OCI-LY7 (cell line): ENCODE data around the gene CCT6B. TPM values are rescaled to one million over a fixed set of nuclear protein-coding genes. Genes with fewer than 3 reads are reported as not detected.

Experiments
- BruUV-seq: library from RNA; stranded (reverse); fragments of 400-500 nt; replicated peaks from 2 replicates; lab custom pipeline; 2021; lab: Mats Ljungman, UMichigan
- CTCF ChIA-PET: fragments of 300-600 bp; sonication (Branson Sonifier 250); formaldehyde crosslinking; loops from one replicate; lab custom pipeline; 2022; ENCODE audit warnings: antibody characterized with exemption; ENCODE audit not compliant: unreplicated experiment; lab: Charles Lee
- POLR2A ChIA-PET: fragments of 300-600 bp; sonication (Branson Sonifier 250); formaldehyde crosslinking; loops from one replicate; lab custom pipeline; 2022; ENCODE audit warnings: antibody characterized with exemption; lab: Charles Lee
- DNase-seq: peaks from one replicate; pipeline ENCODE4 v3.0.0-alpha.2; 2015; ENCODE audit warnings: low spot score
- H2AFZ ChIP-seq: fragments of 200-600 bp; sonication (generic), shearing (Covaris generic); 2 replicates; pipeline ENCODE4 v1.6.1; 2014; ENCODE audit warnings: mild to moderate bottlenecking, antibody characterized with exemption, low read length, moderate library complexity
- H3K27ac ChIP-seq: fragments of 200-600 bp; sonication (generic); 2 replicates; pipeline ENCODE4 v1.5.1; 2014; ENCODE audit warnings: mixed run types, low read depth, mild to moderate bottlenecking, moderate library complexity, low read length, inconsistent platforms; ENCODE audit not compliant: poor library complexity, severe bottlenecking
- H3K36me3 ChIP-seq: fragments of 200-600 bp; sonication (generic); 2 replicates; pipeline ENCODE4 v1.6.1; 2014; ENCODE audit warnings: mild to moderate bottlenecking, antibody characterized with exemption, low read length, moderate library complexity, mixed read lengths; ENCODE audit not compliant: insufficient read depth
- H3K4me1 ChIP-seq: fragments of 200-600 bp; sonication (generic); 2 replicates; pipeline ENCODE4 v1.5.1; 2014; ENCODE audit warnings: mild to moderate bottlenecking, low read length; ENCODE audit not compliant: insufficient read depth, poor library complexity, severe bottlenecking
- H3K4me2 ChIP-seq: fragments of 200-600 bp; sonication (generic); 2 replicates; pipeline ENCODE4 v1.6.1; 2014; ENCODE audit warnings: mild to moderate bottlenecking, low read length
- H3K4me3 ChIP-seq: fragments of 200-600 bp; sonication (generic); 2 replicates; pipeline ENCODE4 v1.5.1; 2014; ENCODE audit warnings: mild to moderate bottlenecking, low read depth, low read length; ENCODE audit not compliant: poor library complexity, severe bottlenecking
- H3K79me2 ChIP-seq: fragments of 200-600 bp; sonication (generic); 2 replicates; pipeline ENCODE4 v1.6.1; 2016; ENCODE audit warnings: low read depth, mild to moderate bottlenecking, low read length, moderate library complexity, mixed read lengths; ENCODE audit not compliant: insufficient read depth
- H3K9me2 ChIP-seq: fragments of 200-600 bp; sonication (generic); 2 replicates; pipeline ENCODE4 v1.6.1; 2016; ENCODE audit warnings: mild to moderate bottlenecking, low read length, mixed read lengths; ENCODE audit not compliant: insufficient read depth
- H3K9me3 ChIP-seq: fragments of 200-600 bp; sonication (generic); 2 replicates; pipeline ENCODE4 v1.6.1; 2014; ENCODE audit warnings: mild to moderate bottlenecking, mixed run types, low read length, mixed read lengths
- H4K20me1 ChIP-seq: fragments of 200-600 bp; sonication (generic); 2 replicates; pipeline ENCODE4 v1.6.1; 2014; ENCODE audit warnings: mild to moderate bottlenecking, antibody characterized with exemption, low read length, moderate library complexity, mixed read lengths; ENCODE audit not compliant: insufficient read depth
- EZH2phosphoT487 ChIP-seq: fragments of 200-600 bp; sonication (generic); IDR thresholded peaks from 2 replicates; pipeline ENCODE4 v1.6.1; 2018; ENCODE audit warnings: low read depth, borderline replicate concordance, mild to moderate bottlenecking, mixed run types, antibody characterized with exemption, low read length, moderate library complexity, mixed read lengths
- intact Hi-C: fragments of 100-400 bp; cut with micrococcal nuclease; formaldehyde crosslinking; loops from one replicate; pipeline ENCODE4 v1.10.0; 2022; ENCODE audit not compliant: unreplicated experiment
- total RNA-seq, 2 experiments: library from RNA; depleted of rRNA in 1 of 2; stranded (reverse); fragments of >200 nt in 1 of 2; shearing (Covaris generic) in 1 of 2; gene quantifications; 2 replicates each; pipeline ENCODE4 v1.2.3, GENCODE V29; 2014 to 2022
- TF ChIP-seq, protein P1 (sequence below): fragments of 200-600 bp; sonication (generic); conservative IDR thresholded peaks from 2 replicates; pipeline ENCODE4 v1.5.1; 2014; ENCODE audit warnings: mild to moderate bottlenecking, antibody characterized with exemption, low read length, moderate library complexity, mixed read lengths

Gene CCT6B
- total RNA-seq, 2 experiments from 2014 or later, result 1.9 to 2.6 TPM

DNA sequence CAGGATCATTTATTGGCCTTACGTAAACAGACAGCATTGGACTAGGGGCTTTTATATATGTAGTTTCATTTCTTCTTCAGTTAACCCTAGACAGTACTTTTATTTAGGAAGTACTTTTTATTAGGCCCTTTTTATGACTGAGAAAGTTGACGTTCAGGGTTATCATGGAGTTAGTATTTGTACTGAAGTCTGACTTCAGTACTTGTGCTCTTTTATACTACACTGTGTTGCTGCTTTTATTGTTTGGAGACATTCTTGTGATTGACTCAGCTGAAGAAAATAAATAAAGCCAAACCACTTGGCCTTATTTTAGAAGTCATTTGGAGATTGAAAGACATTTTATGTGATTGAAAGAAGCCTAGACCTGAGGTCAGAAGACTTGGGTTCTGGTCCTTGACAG is 26.0 kb upstream of the CCT6B start:
- intact Hi-C loops, result no loop called here
- ChIA-PET CTCF (no interaction called here), POLR2A (no interaction called here)
- Histone ChIP-seq H3K9me3 (no peaks in the 10 kb centered on the region), H3K4me3 (no peak overlapping the region), H3K79me2 (peaks cover 13% of the 10 kb centered on the region; the same call in 1 of the 2 replicates), H4K20me1 (no peaks in the 10 kb centered on the region), H3K27ac (no peak overlapping the region), H3K9me2 (no peaks in the 10 kb centered on the region), H3K4me2 (no peak overlapping the region), H2AFZ (no peak overlapping the region), H3K4me1 (peaks cover 4% of the 10 kb centered on the region), H3K36me3 (peaks cover 92% of the 10 kb centered on the region)
- TF ChIP-seq EZH2phosphoT487, result no peak
- TF ChIP-seq, protein P1, sequence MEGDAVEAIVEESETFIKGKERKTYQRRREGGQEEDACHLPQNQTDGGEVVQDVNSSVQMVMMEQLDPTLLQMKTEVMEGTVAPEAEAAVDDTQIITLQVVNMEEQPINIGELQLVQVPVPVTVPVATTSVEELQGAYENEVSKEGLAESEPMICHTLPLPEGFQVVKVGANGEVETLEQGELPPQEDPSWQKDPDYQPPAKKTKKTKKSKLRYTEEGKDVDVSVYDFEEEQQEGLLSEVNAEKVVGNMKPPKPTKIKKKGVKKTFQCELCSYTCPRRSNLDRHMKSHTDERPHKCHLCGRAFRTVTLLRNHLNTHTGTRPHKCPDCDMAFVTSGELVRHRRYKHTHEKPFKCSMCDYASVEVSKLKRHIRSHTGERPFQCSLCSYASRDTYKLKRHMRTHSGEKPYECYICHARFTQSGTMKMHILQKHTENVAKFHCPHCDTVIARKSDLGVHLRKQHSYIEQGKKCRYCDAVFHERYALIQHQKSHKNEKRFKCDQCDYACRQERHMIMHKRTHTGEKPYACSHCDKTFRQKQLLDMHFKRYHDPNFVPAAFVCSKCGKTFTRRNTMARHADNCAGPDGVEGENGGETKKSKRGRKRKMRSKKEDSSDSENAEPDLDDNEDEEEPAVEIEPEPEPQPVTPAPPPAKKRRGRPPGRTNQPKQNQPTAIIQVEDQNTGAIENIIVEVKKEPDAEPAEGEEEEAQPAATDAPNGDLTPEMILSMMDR, result no peak
- no peak for DNase-seq
- BruUV-seq, result no TSS peak

DNA sequence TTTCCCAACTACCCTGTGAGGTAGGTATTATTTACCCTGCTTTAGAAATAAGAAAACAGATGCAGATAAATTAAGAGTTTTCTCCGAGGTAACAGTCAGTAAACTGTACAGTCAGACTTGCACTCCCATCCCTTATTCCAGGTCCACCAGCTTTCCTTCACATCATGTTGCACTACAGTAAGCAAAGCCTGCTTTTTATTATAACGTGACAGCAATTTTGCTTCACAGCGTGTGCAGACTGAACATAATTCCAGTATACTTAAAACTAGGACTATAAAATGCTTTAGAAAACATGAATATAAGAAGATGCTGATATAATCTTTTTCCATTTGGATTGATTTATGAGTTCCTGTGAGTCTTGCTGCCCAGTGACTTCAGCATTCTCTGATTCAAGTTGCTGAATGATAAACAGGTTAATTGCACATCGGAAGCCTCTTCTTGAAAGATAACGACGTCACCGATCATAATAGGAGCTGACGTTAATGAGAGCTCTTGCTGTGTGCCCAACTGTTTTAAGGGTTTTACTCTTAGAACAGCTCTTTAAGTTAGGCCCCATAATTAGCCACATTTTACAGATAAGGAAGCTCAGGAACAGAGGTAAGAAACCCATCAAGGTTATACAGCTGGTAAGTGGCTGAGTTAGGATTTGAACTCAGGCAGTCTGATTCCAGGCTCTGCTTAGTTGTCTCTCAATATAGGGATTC is 20.4 kb upstream of the CCT6B start:
- H3K9me3 ChIP-seq, result no peaks in the 10 kb centered on the region
- peak overlapping the region; percentile 86; the same call in 1 of the 2 replicates for H2AFZ ChIP-seq
- H3K36me3 ChIP-seq, result peaks cover 39% of the 10 kb centered on the region
- peaks cover 25% of the 10 kb centered on the region; the same call in 1 of the 2 replicates for H3K79me2 ChIP-seq
- no peak for TF ChIP-seq EZH2phosphoT487
- TF ChIP-seq, protein P1, result no peak
- CTCF ChIA-PET, result interaction anchor here (1.4 kb wide), 1 partner anchor 9 kb away, joined by 4 read pairs; no protein-coding TSS in a partner anchor
- peaks cover 16% of the 10 kb centered on the region for H3K4me1 ChIP-seq
- POLR2A ChIA-PET, result interaction anchor here (0.9 to 1.7 kb wide), 3 partner anchors 9 to 138 kb away, joined by 3 to 7 read pairs (median 3); partner anchors contain the start of gene RAD51D
- peak overlapping the region; percentile 92 for H3K4me3 ChIP-seq
- no peaks in the 10 kb centered on the region for H4K20me1 ChIP-seq
- intact Hi-C loops, result loop anchor here (1.0 to 5.0 kb wide), 4 partner anchors 20 to 139 kb away; partner anchors contain the start of genes CCT6B, RAD51D and ZNF830
- no peak for DNase-seq
- TSS peak; percentile 75 for BruUV-seq
- H3K9me2 ChIP-seq, result no peaks in the 10 kb centered on the region
- peak overlapping the region; percentile 82 for H3K27ac ChIP-seq
- H3K4me2 ChIP-seq, result peak overlapping the region; percentile 99
